ENCODE results near the gene CFI.

CFI gene

DNA sequence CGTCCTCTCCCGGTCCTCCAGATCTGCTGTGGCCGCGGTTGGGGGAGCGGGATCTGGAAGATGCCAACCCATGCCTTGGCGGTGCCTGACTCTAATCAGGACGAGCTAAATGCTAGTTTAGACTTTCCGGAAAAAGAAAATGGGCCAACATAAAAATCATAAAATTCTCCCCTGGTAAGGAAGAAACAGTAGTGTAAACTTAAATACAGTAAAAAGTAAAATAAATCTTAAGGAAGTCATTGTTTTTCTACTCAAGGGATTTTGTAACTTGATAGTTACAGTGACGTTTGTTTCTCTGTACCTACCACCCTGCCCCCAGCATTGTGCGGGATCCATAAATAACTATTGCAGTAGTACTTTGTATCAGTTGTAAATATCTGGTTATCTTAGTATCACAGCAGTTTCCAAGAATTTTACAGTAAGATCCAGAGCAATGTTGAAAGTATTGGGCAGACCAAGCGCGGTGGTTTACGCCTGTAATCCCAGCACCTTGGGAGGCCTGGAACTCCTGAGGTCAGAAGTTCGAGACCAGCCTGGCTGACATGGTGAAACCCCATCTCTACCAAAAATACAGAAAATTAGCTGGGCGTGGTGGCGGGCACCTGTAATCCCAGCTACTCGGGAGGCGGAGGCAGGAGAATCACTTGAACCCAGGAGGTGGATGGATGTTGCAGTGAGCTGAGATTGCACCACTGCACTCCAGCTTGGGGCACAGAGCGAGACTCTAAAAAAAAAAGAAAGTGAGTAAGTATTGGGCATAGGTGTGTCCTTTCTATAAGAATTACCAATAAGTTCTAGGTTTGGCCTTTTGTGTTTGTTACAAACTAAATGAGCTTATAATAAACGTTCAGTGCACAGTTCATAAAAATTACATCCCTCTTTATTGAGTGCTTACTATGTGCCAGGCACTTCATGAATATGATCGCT lies 70.9 kb downstream of the CFI start:
- DNase-seq (ENCODE audit: low spot score) = no peak

DNA sequence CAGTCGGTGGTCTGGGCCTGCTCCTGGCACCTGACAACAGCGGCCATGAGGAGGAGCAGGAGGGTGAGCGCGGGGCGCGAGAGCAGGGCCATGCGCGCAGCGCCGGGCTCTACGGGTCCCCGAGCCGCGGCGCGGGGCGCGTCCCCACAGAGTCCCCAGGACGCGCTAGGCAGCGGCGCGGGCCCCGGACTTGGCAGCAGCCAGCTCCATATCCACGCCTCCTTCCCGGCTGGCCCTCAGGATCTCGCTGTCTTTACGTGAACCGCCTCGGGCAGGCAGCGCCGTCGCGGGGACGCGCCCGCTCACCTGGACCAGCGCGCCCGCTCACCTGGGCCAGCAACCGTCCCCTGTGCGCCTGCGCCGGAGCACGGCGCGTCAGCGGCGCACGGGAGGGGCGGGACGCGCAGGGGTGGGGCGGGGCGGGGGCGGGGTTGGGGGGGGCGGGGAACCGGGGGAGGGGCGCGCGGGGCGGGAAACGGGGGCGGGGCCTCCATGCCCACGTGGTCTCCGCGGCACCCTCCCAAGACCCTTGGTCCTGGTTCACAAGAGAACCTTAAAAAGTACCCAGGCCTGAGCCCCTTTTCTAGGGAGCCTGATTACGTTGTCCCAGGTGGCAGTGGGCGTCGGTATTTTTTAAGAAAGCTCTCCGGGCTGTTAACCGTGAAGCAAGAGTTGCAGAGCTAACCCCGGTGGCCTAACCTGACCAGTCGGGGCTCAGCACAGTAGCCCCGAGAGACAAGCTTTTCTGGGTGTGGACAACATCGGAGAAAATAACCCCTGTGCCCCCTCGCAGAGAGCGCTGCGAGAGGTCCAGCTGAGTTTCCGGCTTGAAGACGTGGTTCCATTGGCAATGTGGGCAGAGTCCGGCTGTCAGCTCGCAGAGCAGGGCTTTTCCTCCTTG lies 71.8 kb downstream of the CFI start, which contains the start of gene PLA2G12A:
TSS of gene PLA2G12A (minus strand) at position 353 of the 901 bp plus-strand sequence. CDS start at position 92, 261 bp downstream.
- DNase-seq (ENCODE audit: low spot score) = peak; percentile 81

DNA sequence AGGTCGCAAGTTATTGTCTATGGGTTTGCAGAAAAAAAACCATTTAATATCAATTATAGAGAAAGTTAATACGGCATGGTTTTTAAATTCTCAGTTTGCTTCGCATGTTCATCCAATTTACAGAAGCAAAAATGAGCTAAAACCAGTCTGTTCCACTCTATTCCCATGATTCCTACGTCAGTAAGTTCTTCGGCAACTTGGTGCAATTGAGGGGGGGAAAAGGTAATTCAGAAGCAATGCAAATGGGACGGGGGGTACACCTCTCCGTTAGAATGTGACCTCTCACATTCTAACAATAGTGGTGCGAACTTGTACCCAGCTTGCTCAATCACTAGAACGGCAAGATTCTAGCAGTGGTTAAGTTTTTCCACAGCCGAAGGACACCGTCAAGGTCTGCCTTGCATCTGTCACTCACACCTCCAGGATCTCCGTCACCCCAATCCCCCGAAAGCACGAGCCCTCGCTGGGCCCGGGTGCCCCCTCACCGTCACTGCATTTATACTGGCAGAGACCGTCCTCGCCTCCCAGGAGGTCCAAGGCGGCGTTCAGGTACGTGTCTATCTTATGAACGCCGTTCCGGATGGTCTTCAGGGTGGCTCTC lies 72.6 kb downstream of the CFI start:
- no peak for DNase-seq (ENCODE audit: low spot score)

DNA sequence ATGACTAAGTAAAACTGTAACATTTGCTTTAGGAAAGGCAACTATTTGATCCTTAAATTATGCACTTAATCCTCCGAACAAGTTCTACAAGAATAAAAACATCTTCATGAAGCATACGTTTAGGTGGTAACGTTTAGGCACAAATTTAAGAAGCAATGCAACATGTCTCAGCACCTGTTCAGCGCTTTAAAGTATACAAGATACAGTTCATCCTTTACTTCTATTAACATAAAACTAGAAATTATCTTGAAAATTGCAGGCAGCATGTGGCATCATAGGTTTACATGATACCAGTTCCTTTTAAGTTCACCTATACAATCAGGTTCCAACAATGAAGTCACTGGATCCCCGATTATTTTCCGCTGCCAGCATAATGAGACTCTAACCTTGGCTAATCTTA lies 73.4 kb downstream of the CFI start:
- no peak for DNase-seq (ENCODE audit: low spot score)

DNA sequence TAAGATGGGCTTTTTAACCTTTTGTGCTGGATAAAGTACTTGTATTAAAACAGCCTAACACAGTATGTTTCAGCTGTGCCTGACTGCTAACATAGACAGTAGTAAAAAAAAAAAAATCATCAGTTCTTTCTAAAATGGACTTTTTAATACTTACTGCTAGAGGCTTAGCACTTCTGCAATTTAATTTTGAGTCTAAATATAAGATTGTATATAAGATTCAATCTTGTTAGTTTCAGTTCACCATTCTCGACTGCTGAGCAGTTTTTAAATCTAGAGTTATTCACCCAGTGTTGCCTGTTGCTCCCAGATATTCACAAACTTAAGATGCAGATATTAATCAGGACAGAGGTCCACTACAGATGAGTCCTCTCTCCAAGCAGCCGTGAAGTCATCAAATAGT lies 78.7 kb downstream of the CFI start:
- DNase-seq (ENCODE audit: low spot score) = no peak

DNA sequence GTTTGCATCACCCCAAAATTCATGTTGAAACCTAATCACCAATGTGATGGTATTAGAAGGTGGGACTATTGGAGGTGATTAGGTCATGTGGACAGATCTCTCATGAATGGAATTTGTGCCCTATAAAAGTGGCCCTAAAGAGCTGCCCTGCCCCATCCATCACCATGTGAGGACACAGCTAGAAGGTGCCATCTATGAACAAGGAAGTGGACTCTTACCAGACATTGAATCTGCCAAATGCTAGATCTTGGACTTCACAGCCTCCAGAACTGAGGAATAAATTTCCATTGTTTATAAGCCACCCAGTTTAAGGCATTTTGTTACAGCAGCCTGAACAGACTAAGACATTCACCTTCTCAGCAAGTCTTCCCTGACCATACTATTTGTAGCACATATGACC lies 79.4 kb downstream of the CFI start:
- DNase-seq (ENCODE audit: low spot score) = no peak

DNA sequence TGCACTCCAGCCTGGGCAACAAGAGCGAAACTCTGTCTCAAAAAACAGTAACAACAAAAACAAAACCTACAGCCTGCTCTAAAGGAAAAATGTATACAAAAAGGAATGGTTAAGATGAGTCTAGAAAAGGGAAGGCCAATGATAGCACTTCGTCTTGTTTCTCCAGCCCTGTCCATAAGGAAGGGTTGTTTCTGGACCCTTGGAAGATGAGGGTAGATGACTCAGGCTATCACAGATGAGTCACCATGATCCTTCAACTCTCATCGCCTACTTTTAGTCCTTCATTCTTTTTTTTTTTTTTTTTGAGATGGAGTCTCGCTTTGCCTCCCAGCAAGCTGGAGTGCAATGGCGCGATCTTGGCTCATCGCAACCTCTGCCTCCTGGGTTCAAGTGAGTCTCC lies 80.8 kb downstream of the CFI start:
- no peak for DNase-seq (ENCODE audit: low spot score)

DNA sequence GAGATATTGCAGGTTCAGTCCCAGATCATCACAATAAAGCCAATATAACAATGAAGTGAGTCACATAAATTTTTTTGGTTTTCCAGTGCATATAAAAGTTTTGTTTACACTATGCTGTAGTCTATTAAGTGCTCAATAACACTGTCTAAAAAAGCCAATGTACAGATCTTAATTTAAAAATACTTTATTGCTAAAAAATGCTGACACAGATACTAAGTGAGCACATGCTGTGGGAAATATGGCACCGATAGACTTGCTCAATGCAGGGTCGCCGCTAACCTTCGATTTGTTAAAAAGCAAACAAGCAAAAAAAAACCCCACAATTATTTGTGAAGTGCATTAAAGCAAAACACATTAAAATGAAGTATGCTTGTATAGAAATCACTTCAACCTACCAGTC lies 82.2 kb downstream of the CFI start:
- no peak for DNase-seq (ENCODE audit: low spot score)

DNA sequence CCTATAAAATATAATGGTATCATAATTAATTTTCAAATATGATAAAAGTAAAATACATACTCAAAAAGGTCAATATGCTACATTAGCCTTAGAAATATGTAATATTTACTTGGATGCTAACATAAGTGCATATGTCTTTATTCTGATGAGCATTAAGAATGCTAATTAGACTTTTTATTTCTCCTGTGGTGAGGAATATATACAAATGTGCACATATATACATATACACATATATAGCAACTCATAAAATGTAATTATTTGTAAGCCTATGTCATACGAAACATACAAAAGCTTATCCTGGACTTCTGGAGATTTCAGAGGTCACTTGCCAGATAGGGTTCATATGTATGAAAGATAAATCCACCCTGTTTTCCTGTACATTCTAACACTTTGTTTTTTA lies 83.0 kb downstream of the CFI start:
- no peak for DNase-seq (ENCODE audit: low spot score)

DNA sequence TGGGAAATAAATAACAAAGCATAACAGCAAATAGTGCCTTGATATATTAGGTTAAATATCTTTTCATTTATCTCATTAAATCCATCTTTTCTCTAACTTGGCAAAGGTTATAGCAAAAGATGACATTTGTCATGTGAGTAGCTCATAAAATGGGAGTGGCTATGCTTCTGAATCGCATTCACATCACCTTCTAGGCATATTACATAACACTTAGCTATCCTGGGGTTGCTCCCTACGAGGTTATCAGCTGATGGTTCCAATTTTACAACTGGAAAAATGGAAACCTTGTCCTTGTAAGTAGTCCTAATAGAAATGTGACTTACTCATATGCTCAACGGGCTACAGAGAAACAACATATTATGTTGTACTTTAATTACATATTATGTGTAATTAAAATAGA lies 88.3 kb downstream of the CFI start:
- DNase-seq (ENCODE audit: low spot score) = no peak

DNA sequence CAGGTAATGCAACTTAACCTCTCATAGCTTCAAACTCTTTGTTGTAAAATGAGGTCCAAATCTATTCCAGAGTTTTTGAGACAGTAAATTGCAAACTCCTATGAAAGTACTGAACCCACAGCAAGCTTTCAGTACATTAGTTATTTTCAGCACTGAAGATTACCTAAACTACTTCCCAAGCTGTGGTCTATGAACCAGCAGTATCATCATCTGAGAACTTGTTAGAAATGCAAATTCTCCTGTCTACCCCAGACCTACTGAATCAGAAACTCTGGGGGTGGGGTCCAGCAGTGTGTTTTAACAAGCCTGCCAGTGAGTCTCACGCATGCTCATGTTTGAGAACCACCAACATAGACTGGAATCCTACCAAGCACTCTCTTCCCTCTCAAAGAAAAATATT lies 92.8 kb downstream of the CFI start:
- DNase-seq (ENCODE audit: low spot score) = no peak

DNA sequence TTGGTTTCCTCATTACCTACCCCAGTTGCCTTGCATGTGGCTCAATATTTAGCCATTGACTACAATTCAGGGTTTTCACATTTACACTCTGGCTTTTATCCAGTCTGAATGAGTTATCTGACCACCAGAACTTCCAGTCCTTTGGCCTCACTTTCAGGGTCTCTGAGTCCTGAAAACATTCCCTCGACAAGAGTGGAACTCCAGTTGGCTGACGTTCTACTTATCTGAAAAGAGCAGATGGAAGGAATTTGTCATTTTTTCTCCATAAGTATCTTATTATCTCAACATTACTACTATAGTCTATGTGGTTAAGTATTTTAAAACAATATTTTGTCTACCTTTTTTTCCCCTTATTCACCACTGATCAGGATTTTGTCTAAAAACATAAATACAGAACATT lies 93.4 kb downstream of the CFI start:
- DNase-seq (ENCODE audit: low spot score) = no peak

DNA sequence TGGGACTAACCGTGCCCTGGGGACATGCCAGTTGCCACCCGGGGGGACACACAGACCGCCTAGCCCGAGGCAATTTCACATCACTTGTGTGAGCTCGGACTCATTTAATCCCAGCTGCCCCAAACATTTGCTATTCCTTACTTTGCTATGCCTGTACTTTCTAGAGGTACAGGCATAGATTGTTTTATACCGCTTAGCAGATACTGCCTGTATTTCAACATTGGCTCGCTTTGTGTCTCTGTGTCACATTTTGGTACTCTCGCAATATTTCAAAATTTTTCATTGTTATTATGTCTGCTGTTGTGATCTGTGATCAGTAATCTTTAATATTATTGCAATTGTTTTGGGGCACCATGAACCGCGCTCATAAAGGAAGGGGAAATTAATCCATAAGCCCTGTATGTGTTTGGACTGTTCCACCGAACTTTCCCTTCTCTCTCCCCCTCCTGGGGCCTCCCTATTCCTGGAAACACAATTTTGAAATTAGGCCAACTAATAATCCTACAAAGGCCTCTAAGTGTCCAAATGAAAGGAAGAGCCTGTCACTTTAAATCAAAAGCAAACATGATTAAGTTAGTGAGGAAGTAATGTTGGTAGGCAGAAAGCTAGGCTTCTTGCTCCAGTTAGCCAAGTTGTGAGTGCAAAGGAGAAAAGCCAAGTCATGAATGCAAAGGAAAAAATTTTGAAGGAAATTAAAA lies 98.0 kb downstream of the CFI start:
- DNase-seq (ENCODE audit: low spot score) = no peak

DNA sequence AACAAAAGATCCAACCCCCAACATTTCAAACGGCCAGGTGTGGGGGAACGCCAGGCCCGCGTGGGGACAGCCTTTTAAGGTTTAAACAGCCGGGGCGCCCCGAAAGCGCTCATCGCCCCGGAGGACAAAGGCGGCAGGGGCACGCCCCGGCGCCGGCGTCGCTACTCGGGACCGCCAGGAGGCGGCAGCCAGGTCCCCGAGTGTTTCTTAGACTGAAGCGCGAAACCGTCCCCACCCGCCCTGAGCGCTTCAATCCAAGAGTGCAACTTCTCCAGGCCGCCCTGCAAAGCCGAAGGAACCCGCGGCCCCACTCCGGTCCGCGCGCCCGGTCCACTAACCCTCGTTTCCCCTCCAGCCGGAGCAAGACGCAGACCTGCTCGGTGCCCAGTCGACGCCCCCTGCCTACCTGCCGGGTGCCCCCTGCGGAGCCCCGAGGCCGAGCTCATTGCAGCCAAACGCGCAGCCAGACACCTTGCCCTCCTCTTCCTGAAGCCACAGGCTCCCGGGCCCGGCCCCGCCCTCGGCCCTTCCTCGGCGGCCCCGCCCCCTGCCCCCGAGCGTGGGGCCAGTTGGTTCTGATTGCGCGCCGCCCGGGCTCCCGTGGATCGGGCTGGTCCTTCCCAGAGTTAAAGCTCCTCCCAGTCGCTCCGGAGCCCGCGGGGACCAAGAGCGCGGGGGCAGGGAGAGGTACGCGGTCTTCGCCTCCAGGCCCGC lies 98.7 kb downstream of the CFI start, which contains the start of gene CASP6:
TSS of gene CASP6 (minus strand) at position 496 of the 714 bp plus-strand sequence. CDS start at position 446, 50 bp downstream.
- peak; percentile 68 for DNase-seq (ENCODE audit: low spot score)

DNA sequence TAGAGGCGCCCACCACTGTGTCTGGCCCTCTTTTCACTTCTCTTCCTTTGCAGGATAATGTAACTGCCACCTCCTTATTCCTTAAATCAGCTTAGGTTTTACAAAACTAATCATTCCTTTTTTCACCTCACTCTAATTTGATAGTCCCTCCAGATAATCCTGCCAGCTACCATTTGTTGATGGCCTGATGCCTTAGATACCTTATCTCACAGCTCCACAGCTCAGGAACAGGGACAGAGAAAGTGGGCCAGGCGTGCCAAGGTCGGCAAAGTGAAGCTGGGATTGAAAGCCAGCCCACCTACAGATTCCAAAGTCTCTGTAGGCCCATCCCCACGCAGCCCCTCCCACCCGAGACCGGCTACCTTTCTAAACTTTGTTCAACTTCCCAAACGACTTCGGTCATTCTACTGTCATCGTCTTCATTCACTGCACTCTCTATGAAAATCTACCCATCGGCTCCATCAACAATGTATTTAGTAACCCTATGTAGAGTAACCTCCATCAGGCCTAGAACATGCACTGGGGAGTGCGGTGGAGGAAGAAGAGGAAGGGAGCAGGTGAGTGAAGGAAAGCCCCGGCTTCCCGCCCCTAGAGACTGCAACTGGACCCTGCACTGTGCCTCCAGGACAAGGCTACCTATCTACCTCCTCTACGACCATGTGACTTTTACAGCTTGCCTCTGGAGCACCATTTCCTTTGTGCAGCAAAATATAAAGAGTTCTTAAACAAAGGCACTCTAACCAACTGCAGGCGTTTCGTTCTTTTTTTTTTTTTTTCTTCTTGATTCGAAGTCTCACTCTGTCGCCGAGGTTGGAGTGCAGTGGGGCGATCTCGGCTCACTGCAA lies 100.0 kb downstream of the CFI start:
- DNase-seq (ENCODE audit: low spot score) = no peak

DNA sequence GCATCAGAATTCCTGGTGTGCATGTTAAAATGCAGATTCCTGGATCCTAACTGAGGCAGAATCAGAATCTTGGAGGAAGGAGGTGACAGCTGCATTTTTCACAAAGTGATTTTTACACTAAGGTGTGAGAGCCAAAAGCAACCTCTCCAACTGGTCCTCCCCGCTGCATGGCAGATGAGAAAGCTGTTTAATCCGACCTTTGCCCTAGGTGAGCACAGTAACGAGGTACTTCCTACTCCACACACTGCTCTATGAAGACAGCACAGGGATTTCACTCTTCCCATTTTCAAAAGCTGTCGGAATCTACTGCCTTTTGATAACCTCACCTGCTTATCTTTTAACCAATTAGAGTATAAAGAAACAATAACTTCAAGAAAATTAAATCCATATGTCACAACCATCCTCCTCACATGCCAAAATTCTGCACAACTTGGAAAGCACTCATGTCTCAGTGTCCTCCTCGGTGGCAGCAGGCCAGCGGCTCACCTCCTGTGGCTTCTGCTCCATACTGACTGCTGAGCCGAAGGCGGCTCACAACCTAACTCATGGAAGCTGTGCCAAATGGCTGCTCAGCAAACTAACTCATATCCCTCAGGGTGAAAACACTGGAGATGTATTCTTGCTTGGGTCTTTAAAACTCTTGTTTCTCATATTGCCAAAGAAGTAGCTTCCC lies 102.1 kb downstream of the CFI start:
- DNase-seq (ENCODE audit: low spot score) = no peak

DNA sequence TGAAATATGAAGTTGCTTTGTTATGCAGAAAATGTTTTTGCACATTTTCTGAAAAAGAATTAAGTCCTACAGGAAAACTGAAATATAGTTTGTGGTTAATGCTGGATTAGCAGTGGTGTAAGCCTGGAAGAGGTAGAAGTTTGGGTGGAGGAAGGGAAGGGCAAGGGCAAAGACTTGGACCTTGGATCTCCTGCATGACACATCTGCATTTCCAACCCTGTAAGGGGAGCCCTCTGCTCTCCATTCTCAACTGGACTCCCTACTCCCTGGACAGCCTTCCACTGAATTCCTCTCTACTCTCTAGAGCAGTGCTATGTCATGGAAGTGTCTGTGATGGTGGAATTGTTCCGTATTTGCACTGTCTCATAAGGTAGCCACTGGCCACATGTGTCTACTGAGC lies 103.1 kb downstream of the CFI start:
- DNase-seq (ENCODE audit: low spot score) = no peak

DNA sequence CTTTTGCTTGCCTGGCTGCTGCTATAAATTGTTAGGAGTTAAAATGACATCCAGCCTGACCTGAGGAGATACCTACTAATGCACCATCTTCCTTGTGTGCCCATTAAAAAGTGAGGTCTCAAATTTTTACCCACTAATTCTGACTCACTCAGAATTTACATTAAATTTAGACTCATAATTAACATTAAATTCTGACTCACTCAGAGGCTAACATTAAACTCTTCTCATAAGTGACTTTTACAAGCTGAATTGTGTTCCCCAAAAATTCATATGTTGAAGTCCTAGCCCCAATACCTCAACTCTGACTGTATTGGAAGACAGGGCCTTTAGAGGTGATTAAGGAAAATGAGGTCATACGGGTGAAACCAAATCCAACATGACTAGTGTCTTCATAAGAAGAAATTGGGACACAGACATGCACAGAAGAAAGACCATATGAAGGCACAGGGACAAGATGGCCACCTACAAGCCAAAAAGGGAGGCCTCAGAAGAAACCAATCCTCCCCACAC lies 110.3 kb downstream of the CFI start:
- no peak for DNase-seq (ENCODE audit: low spot score)

Data from CD4-positive, alpha-beta T cell treated with Interleukin-6 at 100 ng/mL for 8 hours (primary cell).